Fibroblast of skin of left biceps (primary cell): ENCODE measurements around the gene PDZD2.
"Not testable (repeated sequence)": the region's sequence is repeated elsewhere in the genome, so short reads cannot be mapped to it uniquely, and the experiment has no call there.

ENCODE experiments used
- DNase-seq, 2 experiments: peaks; one replicate each; pipeline ENCODE4 v3.0.0-alpha.2; 2013; ENCODE audit warnings: low read depth in 2 of 2

The PDZD2 gene

GRCh38 chr5:31638748-31639418 is at the start of gene PDZD2:
Gene PDZD2 (plus strand): TSS chr5:31639131.
- peak; percentile 19 to 24 for DNase-seq

- DNase-seq: no peak
Measured at GRCh38 chr5:31593665-31594064, 45.3 kb upstream of the PDZD2 start.

GRCh38 chr5:31596354-31596753 is 42.6 kb upstream of the PDZD2 start:
- DNase-seq: no peak

- DNase-seq: no peak
Measured at GRCh38 chr5:31598640-31599611, 40.0 kb upstream of the PDZD2 start.

GRCh38 chr5:31602305-31602704 is 36.6 kb upstream of the PDZD2 start:
- not testable (repeated sequence) for DNase-seq

- no peak for DNase-seq
Measured at GRCh38 chr5:31604240-31604639, 34.7 kb upstream of the PDZD2 start.

GRCh38 chr5:31604644-31605043 is 34.3 kb upstream of the PDZD2 start:
- DNase-seq: no peak

GRCh38 chr5:31605920-31606319 is 33.0 kb upstream of the PDZD2 start:
- no peak for DNase-seq

- no peak for DNase-seq
Measured at GRCh38 chr5:31607546-31607945, 31.4 kb upstream of the PDZD2 start.

GRCh38 chr5:31611002-31611401 is 27.9 kb upstream of the PDZD2 start:
- no peak for DNase-seq

GRCh38 chr5:31613651-31614050 is 25.3 kb upstream of the PDZD2 start:
- no peak for DNase-seq

- DNase-seq: no peak
Measured at GRCh38 chr5:31614151-31615020, 24.5 kb upstream of the PDZD2 start.

GRCh38 chr5:31617867-31618266 is 21.1 kb upstream of the PDZD2 start:
- no peak for DNase-seq

GRCh38 chr5:31620026-31620425 is 18.9 kb upstream of the PDZD2 start:
- no peak for DNase-seq

GRCh38 chr5:31623249-31623648 is 15.7 kb upstream of the PDZD2 start:
- DNase-seq: no peak

GRCh38 chr5:31625394-31625793 is 13.5 kb upstream of the PDZD2 start:
- no peak for DNase-seq

GRCh38 chr5:31626156-31626555 is 12.8 kb upstream of the PDZD2 start:
- no peak for DNase-seq

- no peak for DNase-seq
Measured at GRCh38 chr5:31626604-31627234, 12.2 kb upstream of the PDZD2 start.

- no peak for DNase-seq
Measured at GRCh38 chr5:31630931-31631330, 8.0 kb upstream of the PDZD2 start.

GRCh38 chr5:31632460-31632859 is 6.5 kb upstream of the PDZD2 start:
- DNase-seq: no peak

- DNase-seq: no peak
Measured at GRCh38 chr5:31635446-31635845, 3.5 kb upstream of the PDZD2 start.

GRCh38 chr5:31637851-31638250 is 1.1 kb upstream of the PDZD2 start:
- no peak for DNase-seq
